Left cardiac atrium (tissue), 4 donors: ENCODE results near the gene SLC41A2. TPM values are rescaled to one million over a fixed set of nuclear protein-coding genes. Genes with fewer than 3 reads are reported as not detected.
A peak's percentile ranks its signal among the peaks of the same experiment; 100 is the strongest.

Experiments used
- ATAC-seq, 2 donors: fragments of 200-7000 bp; cut with Tn5 transposase; one replicate each; pipeline ENCODE4 v1.9.1; 2020; ENCODE audit warnings: mild to moderate bottlenecking in 2 of 2, moderate library complexity in 2 of 2
- DNase-seq: peaks from one replicate; pipeline ENCODE4 v3.0.0-alpha.2; 2020
- intact Hi-C, 2 donors: fragments of 100-400 bp; cut with DNase I; formaldehyde crosslinking; loops; one replicate each; pipeline versions ENCODE4 v1.14.1 to v1.15.1; 2022 to 2023
- total RNA-seq, 2 donors: library from RNA; stranded (reverse); fragmentation: NEBNext Ultra II Directional; extraction: Animal tissue kit (Norgen Biotek cat#: 25700); gene quantifications; one replicate each; pipeline ENCODE4 v1.2.1, GENCODE V29; 2021
- donor health status: DM: no; HTN: yes; CAD: no.
- donor health status: DM: no; HTN: yes; CAD: no; lungs with severe emphysema.
- donor health status: DM: yes; HTN: yes; CAD: no.
- donor health status: Dilated cardiomyopathy.

Gene SLC41A2
- total RNA-seq, 2 donors from 2014 or later, result 11.7 to 12.0 TPM

DNA sequence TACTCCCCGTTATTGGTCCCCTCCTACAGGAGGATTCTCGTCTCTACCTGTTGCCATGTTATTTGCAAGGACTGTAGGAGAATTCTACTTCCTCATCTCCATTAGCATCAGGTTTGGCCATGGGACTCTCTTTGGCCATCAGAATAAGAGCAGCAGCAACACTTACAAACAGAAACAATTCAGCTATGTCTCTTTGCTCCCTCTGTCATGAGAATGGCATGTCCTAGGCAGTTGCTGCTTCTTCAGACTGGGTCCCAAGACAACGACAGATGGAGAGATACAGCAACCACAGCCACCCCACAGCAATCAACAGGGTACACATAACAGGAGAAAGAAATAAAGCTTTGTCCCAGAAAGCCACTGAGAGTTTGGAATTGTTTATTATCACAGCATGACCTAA, 19.7 kb downstream of the SLC41A2 start:
- DNase-seq (no peak), ATAC-seq (no peak)
- intact Hi-C loops, result no loop called here

DNA sequence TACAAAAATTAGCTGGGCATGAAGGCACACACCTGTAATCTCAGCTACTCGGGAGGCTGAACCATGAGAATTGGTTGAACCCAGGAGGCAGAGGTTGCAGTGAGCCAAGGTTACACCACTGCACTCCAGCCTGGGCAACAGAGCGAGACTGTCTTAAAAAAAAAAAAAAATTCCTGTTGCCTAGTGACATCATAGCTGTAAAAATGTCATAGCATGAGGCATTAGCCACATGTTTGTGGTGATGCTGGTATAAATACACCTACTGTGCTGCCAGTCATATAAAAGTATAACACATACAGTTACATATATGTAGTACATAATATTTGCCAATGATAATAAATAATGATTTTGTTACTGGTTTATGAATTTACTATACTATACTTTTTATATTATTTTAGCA, 22.2 kb downstream of the SLC41A2 start:
- ATAC-seq (no peak), DNase-seq (no peak)
- intact Hi-C loops, result no loop called here

DNA sequence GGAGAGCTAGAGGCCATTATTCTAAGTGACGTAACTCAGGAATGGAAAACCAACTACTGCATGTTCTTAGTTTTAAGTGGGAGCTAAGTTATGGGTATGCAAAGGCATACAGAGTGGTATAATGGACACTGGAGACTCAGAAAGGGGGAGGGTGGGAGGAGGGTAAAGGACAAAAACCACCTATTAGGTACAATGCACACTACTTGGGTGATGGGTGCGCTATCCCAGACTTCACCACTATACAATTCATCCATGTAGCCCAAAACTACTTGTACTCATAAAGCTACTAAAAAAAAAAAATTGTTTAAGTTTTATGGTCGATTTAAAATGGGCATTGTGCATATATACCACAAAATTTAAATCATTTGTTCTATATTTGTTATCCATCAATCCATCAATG, 24.3 kb downstream of the SLC41A2 start:
- DNase-seq (no peak), ATAC-seq (no peak)
- intact Hi-C loops, result no loop called here

- DNase-seq, result no peak
- intact Hi-C loops, result no loop called here
- no peak for ATAC-seq
These were observed 25.0 kb downstream of the SLC41A2 start for GRCh38 chr12:104933128-104933527.

- DNase-seq, result no peak
- intact Hi-C loops, result no loop called here
- ATAC-seq, result peak in 1 of 2 donors; percentile 27
These were observed 27.4 kb downstream of the SLC41A2 start for GRCh38 chr12:104930388-104931326.

DNA sequence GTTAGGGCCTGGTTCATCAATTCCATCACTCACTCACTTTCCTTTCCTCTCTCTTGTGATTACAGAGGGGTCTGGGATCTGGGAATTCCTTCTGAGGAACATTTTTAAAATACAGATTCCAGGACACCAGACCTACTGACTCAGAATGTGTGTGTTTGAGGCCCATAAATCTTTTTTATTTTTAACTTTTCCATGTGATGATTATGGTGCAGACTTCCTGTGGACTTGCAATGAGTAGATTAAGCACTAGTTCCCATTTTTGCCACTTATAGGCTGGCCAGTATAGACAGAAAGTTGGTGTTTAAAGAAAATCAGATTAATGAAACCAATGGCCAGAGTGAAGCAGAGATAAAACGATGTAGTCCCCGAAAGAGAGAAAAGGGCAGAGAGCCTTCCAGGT, 28.1 kb downstream of the SLC41A2 start:
- DNase-seq (no peak), ATAC-seq (no peak)
- intact Hi-C loops, result no loop called here

- no peak for ATAC-seq
- intact Hi-C loops, result no loop called here
- DNase-seq, result no peak
These were observed 28.7 kb downstream of the SLC41A2 start for GRCh38 chr12:104929368-104929767.

DNA sequence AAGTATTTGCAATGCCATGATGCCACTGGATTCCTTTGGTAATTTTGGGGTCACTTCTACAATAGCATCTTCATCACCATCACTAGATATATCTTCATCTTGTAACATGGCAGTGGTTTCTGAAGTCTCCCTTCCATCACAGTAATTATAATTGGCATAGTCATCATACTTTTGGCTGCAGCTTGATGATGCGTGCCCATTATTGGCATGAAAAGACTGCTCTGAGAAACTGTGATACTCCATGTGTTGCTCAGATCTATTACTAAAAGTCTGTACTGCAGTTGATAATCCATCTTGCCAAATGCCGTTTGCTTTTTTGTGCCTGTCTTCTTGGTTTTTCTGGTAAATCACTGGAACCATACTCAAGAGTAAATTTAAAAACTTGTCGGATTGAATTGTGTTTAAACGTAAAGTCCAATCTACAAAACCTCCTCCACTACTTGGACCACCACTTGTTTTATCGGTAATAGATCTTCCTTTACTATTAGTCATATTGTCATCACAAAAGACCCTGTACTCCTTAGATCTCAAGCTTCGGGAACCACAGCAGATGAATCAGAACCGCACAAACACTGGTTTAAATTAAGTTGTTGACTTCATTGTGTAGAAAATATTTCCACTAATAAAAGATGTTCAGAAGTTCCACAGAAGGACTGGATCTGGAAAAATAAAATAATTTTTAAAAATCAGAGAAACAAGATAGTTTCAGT, 29.9 kb downstream of the SLC41A2 start:
- intact Hi-C loops, result no loop called here
- DNase-seq (no peak), ATAC-seq (no peak)

DNA sequence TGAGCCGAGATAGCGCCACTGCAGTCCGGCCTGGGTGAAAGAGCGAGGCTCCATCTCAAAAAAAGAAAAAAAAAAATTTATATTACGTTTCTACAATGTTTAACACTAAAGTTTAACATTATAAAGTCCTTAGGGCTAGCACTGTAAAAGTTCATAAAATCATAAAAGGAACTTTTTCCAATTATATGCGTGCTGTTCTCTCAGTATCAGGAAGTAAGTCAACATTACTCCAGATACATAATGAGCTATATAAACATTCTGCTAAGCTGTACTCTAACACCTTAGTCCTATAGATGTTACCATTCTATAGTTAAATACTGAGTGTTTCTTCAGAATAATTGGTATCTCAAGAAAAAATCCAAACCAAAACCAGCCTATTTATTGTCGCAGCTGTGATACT, 32.6 kb downstream of the SLC41A2 start:
- no peak for ATAC-seq
- DNase-seq, result no peak
- intact Hi-C loops, result no loop called here

DNA sequence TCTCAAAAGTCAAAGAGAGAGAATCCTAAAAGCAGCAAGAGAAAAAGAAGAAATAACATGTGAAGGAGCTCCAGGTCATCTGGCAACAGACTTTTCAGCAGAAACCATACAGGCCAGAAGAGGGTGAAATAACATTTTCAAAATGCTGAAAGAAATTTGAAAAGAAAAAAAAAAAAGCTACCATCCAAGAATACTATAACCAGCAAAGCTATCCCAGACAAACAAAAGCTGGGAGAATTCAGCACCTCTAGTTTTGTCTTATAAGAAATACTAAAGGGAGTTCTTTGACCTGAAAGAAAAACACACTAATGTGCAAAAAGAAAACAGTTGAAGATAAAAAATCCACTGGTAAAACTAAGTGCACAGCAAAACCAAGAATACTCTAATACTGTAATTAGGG, 36.8 kb downstream of the SLC41A2 start:
- ATAC-seq, result no peak
- no peak for DNase-seq
- intact Hi-C loops, result no loop called here

DNA sequence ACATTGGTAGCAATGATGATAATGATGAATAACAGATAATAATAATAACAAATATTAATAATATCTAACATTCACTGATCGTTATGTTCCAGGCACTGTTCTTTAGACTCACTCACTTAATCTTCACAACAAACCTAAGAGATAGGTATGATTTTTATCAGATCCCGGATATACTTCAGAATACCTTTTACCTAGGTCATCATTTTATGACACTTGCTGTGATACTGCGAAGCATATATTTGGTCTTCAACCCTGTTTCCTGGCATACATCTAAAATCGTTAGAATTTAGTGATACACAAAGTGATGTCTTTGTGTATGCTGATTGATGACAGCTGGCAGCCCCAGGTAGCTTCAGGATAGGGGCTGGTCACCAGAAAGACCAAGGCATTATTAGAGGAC, 46.1 kb downstream of the SLC41A2 start:
- intact Hi-C loops, result no loop called here
- DNase-seq, result no peak
- ATAC-seq, result no peak

- intact Hi-C loops, result no loop called here
- DNase-seq (no peak), ATAC-seq (peak in 1 of 2 donors; percentile 79)
These were observed 47.8 kb downstream of the SLC41A2 start for GRCh38 chr12:104910196-104910840.

DNA sequence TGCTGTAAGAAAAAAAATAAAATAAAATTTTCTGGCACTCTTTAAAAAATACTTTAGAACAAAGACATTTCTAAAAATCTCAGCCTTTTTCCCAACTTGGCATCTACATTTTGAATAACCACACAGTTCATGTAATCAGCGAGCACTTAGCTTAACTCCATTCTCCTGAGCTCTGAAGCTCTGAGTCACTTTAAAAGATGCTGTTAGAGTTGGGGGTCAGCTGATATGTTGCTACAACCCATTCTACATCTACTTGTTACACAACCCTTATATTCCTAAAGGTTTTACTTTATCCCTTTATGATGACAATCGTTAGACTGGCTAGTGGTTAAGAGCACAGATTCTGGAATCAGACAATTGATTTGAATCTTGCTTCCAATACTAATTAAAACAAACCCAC, 48.3 kb downstream of the SLC41A2 start:
- intact Hi-C loops, result no loop called here
- peak in 1 of 2 donors; percentile 89 for ATAC-seq

More for the DNA sequence above, 48.3 kb downstream of the SLC41A2 start:
- DNase-seq, result no peak

Other genes starting within 250 kb of the SLC41A2 start
- 10 to 100 TPM; 10.4 to 10.5 TPM for gene NOPCHAP1, start 28.0 kb upstream of the SLC41A2 start, total RNA-seq
- 1 to 10 TPM; 7.4 to 9.0 TPM for gene ALDH1L2, start 126.2 kb upstream of the SLC41A2 start, total RNA-seq
- gene WASHC4, start 149.4 kb upstream of the SLC41A2 start, total RNA-seq, result 10 to 100 TPM; 23.1 to 28.9 TPM